PC-3 (cell line): ENCODE measurements around the gene HOXB6. TPM values are rescaled to one million over a fixed set of nuclear protein-coding genes. Genes with fewer than 3 reads are reported as not detected.
A peak's percentile ranks its signal among the peaks of the same experiment; 100 is the strongest.

ENCODE experiments used
- ATAC-seq: fragments of 200-7000 bp; cut with Tn5 transposase; 2 replicates; pipeline ENCODE4 v1.9.1; 2020; ENCODE audit warnings: mild to moderate bottlenecking, moderate library complexity
- BruUV-seq: library from RNA; stranded (reverse); fragments of 400-500 nt; replicated peaks from 2 replicates; lab custom pipeline; 2021; lab: Mats Ljungman, UMichigan
- CTCF ChIA-PET: fragments of 300-600 bp; sonication (Branson Sonifier 250); formaldehyde crosslinking; loops from one replicate; lab custom pipeline; 2022; ENCODE audit warnings: antibody characterized with exemption; lab: Charles Lee
- POLR2A ChIA-PET: fragments of 300-600 bp; sonication (Branson Sonifier 250); formaldehyde crosslinking; loops from one replicate; lab custom pipeline; 2022; ENCODE audit warnings: antibody characterized with exemption; ENCODE audit not compliant: unreplicated experiment; lab: Charles Lee
- DNase-seq: peaks from one replicate; pipeline ENCODE4 v3.0.0-alpha.2; 2015
- H2AFZ ChIP-seq: fragments of 300-600 bp; sonication (generic); 2 replicates; pipeline ENCODE4 v1.6.0; 2016; ENCODE audit warnings: antibody characterized with exemption, low read length
- H3F3A ChIP-seq: fragments of 300-600 bp; sonication (generic); one replicate; pipeline ENCODE4 v1.6.0; 2017; ENCODE audit warnings: antibody characterized with exemption, low read length, control low read depth, mild to moderate bottlenecking; ENCODE audit not compliant: unreplicated experiment
- H3K27ac ChIP-seq: fragments of 300-600 bp; sonication (generic); 2 replicates; pipeline ENCODE4 v1.5.1; 2016; ENCODE audit warnings: mild to moderate bottlenecking, low read length
- H3K27me3 ChIP-seq: fragments of 300-600 bp; sonication (generic); 2 replicates; pipeline ENCODE4 v1.6.1; 2016; ENCODE audit warnings: low read length, mixed read lengths
- H3K36me3 ChIP-seq: fragments of 300-600 bp; sonication (generic); 2 replicates; pipeline ENCODE4 v1.6.1; 2016; ENCODE audit warnings: low read depth, mixed run types, low read length, mixed read lengths
- H3K4me1 ChIP-seq: fragments of 300-600 bp; sonication (generic); 2 replicates; pipeline ENCODE4 v1.5.1; 2016; ENCODE audit warnings: low read length; ENCODE audit not compliant: insufficient read depth
- H3K4me2 ChIP-seq: fragments of 300-600 bp; sonication (generic); 2 replicates; pipeline ENCODE4 v1.6.0; 2016; ENCODE audit warnings: low read length
- H3K4me3 ChIP-seq: fragments of 300-600 bp; sonication (generic); 2 replicates; pipeline ENCODE4 v1.5.1; 2016; ENCODE audit warnings: mild to moderate bottlenecking, low read length, mixed read lengths
- H3K79me2 ChIP-seq: fragments of 300-600 bp; sonication (generic); 2 replicates; pipeline ENCODE4 v1.6.1; 2017; ENCODE audit warnings: low read length, mixed read lengths
- H3K9ac ChIP-seq: fragments of 300-600 bp; sonication (generic); 2 replicates; pipeline ENCODE4 v1.6.0; 2016; ENCODE audit warnings: mild to moderate bottlenecking, low read length
- H3K9me2 ChIP-seq: fragments of 300-600 bp; sonication (generic); replicated peaks from 2 replicates; pipeline ENCODE4 v1.6.1; 2016; ENCODE audit warnings: mixed run types, low read length, mixed read lengths
- H3K9me3 ChIP-seq: fragments of 300-600 bp; sonication (generic); 2 replicates; pipeline ENCODE4 v1.6.1; 2016; ENCODE audit warnings: low read length, mixed read lengths
- H4K20me1 ChIP-seq: fragments of 300-600 bp; sonication (generic); 2 replicates; pipeline ENCODE4 v1.6.1; 2016; ENCODE audit warnings: low read length, mixed read lengths
- CTCF ChIP-seq: fragments of 300-600 bp; sonication (generic); conservative IDR thresholded peaks from 2 replicates; pipeline ENCODE4 v1.5.1; 2017; ENCODE audit warnings: antibody characterized with exemption, low read depth, mild to moderate bottlenecking, low read length
- EZH2 ChIP-seq: fragments of 300-600 bp; sonication (generic); IDR thresholded peaks from one replicate; pipeline ENCODE4 v1.6.1; 2017; ENCODE audit warnings: antibody characterized with exemption, mild to moderate bottlenecking, low read length; ENCODE audit not compliant: unreplicated experiment
- EZH2phosphoT487 ChIP-seq: fragments of 300-600 bp; sonication (generic); IDR thresholded peaks from 2 replicates; pipeline ENCODE4 v1.6.1; 2018; ENCODE audit warnings: mild to moderate bottlenecking, antibody characterized with exemption, low read length, borderline replicate concordance
- intact Hi-C: fragments of 100-400 bp; cut with micrococcal nuclease; formaldehyde crosslinking; loops from 2 replicates; pipeline ENCODE4 v1.9.0; 2023
- total RNA-seq: library from RNA; depleted of rRNA; stranded (reverse); fragments of >200 nt; gene quantifications from 2 replicates; pipeline ENCODE4 v1.2.3, GENCODE V29; 2014

The HOXB6 gene
- total RNA-seq, 1 experiment from 2014 or later = 9.5 TPM

GRCh38 chr17:48593840-48594537 is 10.8 kb downstream of the HOXB6 start:
- no peaks in the 10 kb centered on the region for H3K9me2 ChIP-seq
- peak overlapping the region; percentile 48 for H2AFZ ChIP-seq
- H3K9ac ChIP-seq = no peak overlapping the region
- ChIA-PET CTCF (interaction anchor here (0.5 to 1.2 kb wide), 6 partner anchors 108 to 857 kb away, joined by 3 to 10 read pairs (median 6); no protein-coding TSS in a partner anchor), POLR2A (interaction anchor here (0.5 kb wide), 1 partner anchor 32 kb away, joined by 3 read pairs; the partner anchor contains the start of gene HOXB9)
- no peak overlapping the region for H3K27ac ChIP-seq
- no peaks in the 10 kb centered on the region for H3K36me3 ChIP-seq
- H4K20me1 ChIP-seq = peaks cover 7% of the 10 kb centered on the region
- peak overlapping the region; percentile 4; the same call in 1 of the 2 replicates for H3K4me3 ChIP-seq
- intact Hi-C loops = loop anchor here (2.0 kb wide), 1 partner anchor 243 kb away; no protein-coding TSS in a partner anchor
- peaks cover 13% of the 10 kb centered on the region for H3K4me1 ChIP-seq
- no peaks in the 10 kb centered on the region for H3K27me3 ChIP-seq
- H3K9me3 ChIP-seq = no peaks in the 10 kb centered on the region
- ATAC-seq = peak; percentile 56
- no peaks in the 10 kb centered on the region for H3F3A ChIP-seq
- no TSS peak for BruUV-seq
- DNase-seq = peak; percentile 88
- peak overlapping the region; percentile 48 for H3K4me2 ChIP-seq
- TF ChIP-seq CTCF = peak; percentile 97
- no peak for TF ChIP-seq EZH2phosphoT487
- TF ChIP-seq EZH2 = no peak
- H3K79me2 ChIP-seq = peaks cover 25% of the 10 kb centered on the region

DNA sequence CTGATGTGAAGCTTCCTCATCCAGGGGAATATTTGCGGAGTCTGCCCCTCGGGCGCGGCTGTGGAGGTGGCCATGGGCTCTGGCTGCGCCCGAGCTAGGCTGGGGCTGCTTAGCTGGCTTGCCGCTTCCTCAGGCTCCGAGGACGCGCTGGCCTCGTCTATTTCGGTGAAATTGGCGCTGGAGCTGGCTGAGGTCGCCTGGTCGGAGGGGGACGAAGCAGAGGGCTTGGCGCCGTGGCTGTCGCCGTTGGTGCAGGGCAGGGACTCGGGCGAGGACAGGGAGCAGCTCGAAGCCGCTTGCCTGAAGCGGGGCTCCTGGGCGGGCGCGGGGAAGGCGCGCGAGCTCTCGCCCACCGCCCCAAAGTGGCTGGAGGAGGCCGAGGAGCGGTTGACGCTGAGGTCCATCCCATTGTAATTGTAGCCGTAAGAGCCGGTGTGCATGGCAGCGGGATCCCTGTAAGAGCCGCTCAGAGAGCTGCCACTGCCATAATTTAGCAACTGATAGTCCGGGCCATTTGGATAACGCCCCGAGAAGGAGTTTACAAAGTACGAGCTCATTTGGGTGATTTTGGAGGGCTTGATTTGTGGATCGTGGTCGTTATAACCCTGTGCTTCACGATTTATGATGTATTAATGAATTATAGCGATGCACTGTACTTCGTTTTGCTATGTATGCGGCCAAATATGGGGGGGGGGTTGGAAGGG is 11.5 kb downstream of the HOXB6 start, which contains the start of gene HOXB5:
Gene HOXB5 (minus strand): TSS at position 654 of the 704 bp plus-strand sequence. CDS start 97 bp downstream, at position 557.
- peaks cover under 1% of the 10 kb centered on the region; the same call in 1 of the 2 replicates for H4K20me1 ChIP-seq
- BruUV-seq = no TSS peak
- peaks cover 18% of the 10 kb centered on the region for H3K79me2 ChIP-seq
- no peaks in the 10 kb centered on the region for H3K27me3 ChIP-seq
- ATAC-seq = no peak
- peak within 1 kb of the TSS; percentile 4; the same call in 1 of the 2 replicates for H3K4me3 ChIP-seq
- no peaks in the 10 kb centered on the region for H3F3A ChIP-seq
- peak within 1 kb of the TSS; percentile 48 for H2AFZ ChIP-seq
- no peaks in the 10 kb centered on the region for H3K9me2 ChIP-seq
- TF ChIP-seq EZH2phosphoT487 (no peak), EZH2 (no peak), CTCF (no peak)
- intact Hi-C loops = no loop called here
- H3K4me2 ChIP-seq = peak within 1 kb of the TSS; percentile 48
- H3K27ac ChIP-seq = no peak within 1 kb of the TSS
- no peaks in the 10 kb centered on the region for H3K36me3 ChIP-seq
- ChIA-PET CTCF (interaction anchor here (0.5 to 1.2 kb wide), 6 partner anchors 107 to 858 kb away, joined by 3 to 14 read pairs (median 6); no protein-coding TSS in a partner anchor), POLR2A (interaction anchor here (0.5 kb wide), 1 partner anchor 33 kb away, joined by 3 read pairs; the partner anchor contains the start of gene HOXB9)
- no peak for DNase-seq
- no peak within 1 kb of the TSS for H3K9ac ChIP-seq
- peaks cover 6% of the 10 kb centered on the region for H3K4me1 ChIP-seq
- H3K9me3 ChIP-seq = no peaks in the 10 kb centered on the region
